Measurements from ENCODE around the gene KCNJ18.
"Not testable (repeated sequence)": the region's sequence is repeated elsewhere in the genome, so short reads cannot be mapped to it uniquely, and the experiment has no call there.

Gene KCNJ18

GRCh38 chr17:21722268-21722667, 29.9 kb downstream of the KCNJ18 start:
- DNase-seq (ENCODE audit: low read depth in 1 of 2, low spot score in 1 of 2): not testable (repeated sequence)

GRCh38 chr17:21724216-21725006, 32.1 kb downstream of the KCNJ18 start:
- DNase-seq (ENCODE audit: low read depth in 1 of 2, low spot score in 1 of 2): not testable (repeated sequence)

GRCh38 chr17:21731076-21731475, 38.8 kb downstream of the KCNJ18 start:
- not testable (repeated sequence) for DNase-seq (ENCODE audit: low read depth in 1 of 2, low spot score in 1 of 2)

- DNase-seq (ENCODE audit: low read depth in 1 of 2, low spot score in 1 of 2): not testable (repeated sequence)
These were observed 41.6 kb downstream of the KCNJ18 start for GRCh38 chr17:21733931-21734330.

- DNase-seq (ENCODE audit: low read depth in 1 of 2, low spot score in 1 of 2): not testable (repeated sequence)
These were observed 43.5 kb downstream of the KCNJ18 start for GRCh38 chr17:21735814-21736213.

GRCh38 chr17:21737015-21737580, 44.8 kb downstream of the KCNJ18 start:
- not testable (repeated sequence) for DNase-seq (ENCODE audit: low read depth in 1 of 2, low spot score in 1 of 2)

GRCh38 chr17:21738241-21738640, 45.9 kb downstream of the KCNJ18 start:
- DNase-seq (ENCODE audit: low read depth in 1 of 2, low spot score in 1 of 2): not testable (repeated sequence)

GRCh38 chr17:21738877-21739474, 46.7 kb downstream of the KCNJ18 start:
- DNase-seq (ENCODE audit: low read depth in 1 of 2, low spot score in 1 of 2): not testable (repeated sequence)

- not testable (repeated sequence) for DNase-seq (ENCODE audit: low read depth in 1 of 2, low spot score in 1 of 2)
These were observed 47.2 kb downstream of the KCNJ18 start for GRCh38 chr17:21739485-21739884.

- DNase-seq (ENCODE audit: low read depth in 1 of 2, low spot score in 1 of 2): not testable (repeated sequence)
These were observed 48.5 kb downstream of the KCNJ18 start for GRCh38 chr17:21740836-21741235.

GRCh38 chr17:21741520-21741919, 49.2 kb downstream of the KCNJ18 start:
- not testable (repeated sequence) for DNase-seq (ENCODE audit: low read depth in 1 of 2, low spot score in 1 of 2)

- no peak for DNase-seq (ENCODE audit: low read depth in 1 of 2, low spot score in 1 of 2)
These were observed 50.0 kb downstream of the KCNJ18 start for GRCh38 chr17:21742326-21742725.

GRCh38 chr17:21744151-21744550, 51.8 kb downstream of the KCNJ18 start:
- DNase-seq (ENCODE audit: low read depth in 1 of 2, low spot score in 1 of 2): not testable (repeated sequence)

GRCh38 chr17:21744621-21745020, 52.3 kb downstream of the KCNJ18 start:
- not testable (repeated sequence) for DNase-seq (ENCODE audit: low read depth in 1 of 2, low spot score in 1 of 2)

GRCh38 chr17:21745385-21746054, 53.2 kb downstream of the KCNJ18 start:
- not testable (repeated sequence) for DNase-seq (ENCODE audit: low read depth in 1 of 2, low spot score in 1 of 2)

- DNase-seq (ENCODE audit: low read depth in 1 of 2, low spot score in 1 of 2): not testable (repeated sequence)
These were observed 54.1 kb downstream of the KCNJ18 start for GRCh38 chr17:21746415-21746814.

- not testable (repeated sequence) for DNase-seq (ENCODE audit: low read depth in 1 of 2, low spot score in 1 of 2)
These were observed 55.0 kb downstream of the KCNJ18 start for GRCh38 chr17:21747195-21747915.

GRCh38 chr17:21748686-21749085, 56.4 kb downstream of the KCNJ18 start:
- DNase-seq (ENCODE audit: low read depth in 1 of 2, low spot score in 1 of 2): not testable (repeated sequence)

GRCh38 chr17:21749696-21750531, 57.6 kb downstream of the KCNJ18 start:
- DNase-seq (ENCODE audit: low read depth in 1 of 2, low spot score in 1 of 2): not testable (repeated sequence)

- not testable (repeated sequence) for DNase-seq (ENCODE audit: low read depth in 1 of 2, low spot score in 1 of 2)
These were observed 58.8 kb downstream of the KCNJ18 start for GRCh38 chr17:21751111-21751510.

Measured in activated CD4-positive, alpha-beta T cell treated with anti-CD3 and anti-CD28 coated beads, Interleukin-2, amount 50 U/mL, for 24 hours (primary cell).